Stimulated activated CD4-positive, alpha-beta T cell treated with anti-CD3 and anti-CD28 coated beads, Interleukin-1b, Interleukin-23, amount 100 ng/mL, for 24 hours (primary cell): ENCODE data around the gene PCDHA7.
"Not testable (repeated sequence)": the region's sequence is repeated elsewhere in the genome, so short reads cannot be mapped to it uniquely, and the experiment has no call there.

Experiments used
- DNase-seq, 4 experiments: peaks; one replicate each; pipeline ENCODE4 v3.0.0-alpha.2; 2020; ENCODE audit warnings: low read depth in 4 of 4, low spot score in 1 of 4

Gene PCDHA7, protein sequence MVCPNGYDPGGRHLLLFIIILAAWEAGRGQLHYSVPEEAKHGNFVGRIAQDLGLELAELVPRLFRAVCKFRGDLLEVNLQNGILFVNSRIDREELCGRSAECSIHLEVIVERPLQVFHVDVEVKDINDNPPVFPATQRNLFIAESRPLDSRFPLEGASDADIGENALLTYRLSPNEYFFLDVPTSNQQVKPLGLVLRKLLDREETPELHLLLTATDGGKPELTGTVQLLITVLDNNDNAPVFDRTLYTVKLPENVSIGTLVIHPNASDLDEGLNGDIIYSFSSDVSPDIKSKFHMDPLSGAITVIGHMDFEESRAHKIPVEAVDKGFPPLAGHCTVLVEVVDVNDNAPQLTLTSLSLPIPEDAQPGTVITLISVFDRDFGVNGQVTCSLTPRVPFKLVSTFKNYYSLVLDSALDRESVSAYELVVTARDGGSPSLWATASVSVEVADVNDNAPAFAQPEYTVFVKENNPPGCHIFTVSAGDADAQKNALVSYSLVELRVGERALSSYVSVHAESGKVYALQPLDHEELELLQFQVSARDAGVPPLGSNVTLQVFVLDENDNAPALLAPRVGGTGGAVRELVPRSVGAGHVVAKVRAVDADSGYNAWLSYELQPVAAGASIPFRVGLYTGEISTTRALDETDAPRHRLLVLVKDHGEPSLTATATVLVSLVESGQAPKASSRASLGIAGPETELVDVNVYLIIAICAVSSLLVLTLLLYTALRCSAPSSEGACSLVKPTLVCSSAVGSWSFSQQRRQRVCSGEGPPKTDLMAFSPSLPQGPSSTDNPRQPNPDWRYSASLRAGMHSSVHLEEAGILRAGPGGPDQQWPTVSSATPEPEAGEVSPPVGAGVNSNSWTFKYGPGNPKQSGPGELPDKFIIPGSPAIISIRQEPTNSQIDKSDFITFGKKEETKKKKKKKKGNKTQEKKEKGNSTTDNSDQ

DNA sequence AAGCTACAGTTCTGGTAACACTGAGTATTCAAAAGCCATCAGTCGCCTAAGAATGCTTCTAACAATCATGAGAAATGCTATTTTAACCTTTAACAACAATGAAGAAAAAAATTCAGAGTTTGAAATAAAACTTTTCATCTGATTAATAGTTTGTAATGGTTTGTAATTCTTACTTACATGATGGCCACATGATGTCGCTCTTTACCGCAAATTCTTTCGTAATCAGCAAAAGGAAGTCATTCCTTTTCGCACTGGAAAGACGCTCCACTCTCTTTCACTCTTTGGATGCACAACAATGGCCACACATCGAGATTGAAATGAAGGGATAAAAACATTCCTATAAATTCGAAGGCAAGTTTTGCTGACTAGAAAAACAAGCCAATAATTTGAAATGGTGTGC is at the start of gene PCDHA7:
Gene PCDHA7 (plus strand): TSS at position 277 of the 400 bp plus-strand sequence. CDS start 115 bp downstream, at position 392.
- DNase-seq = no peak

DNA sequence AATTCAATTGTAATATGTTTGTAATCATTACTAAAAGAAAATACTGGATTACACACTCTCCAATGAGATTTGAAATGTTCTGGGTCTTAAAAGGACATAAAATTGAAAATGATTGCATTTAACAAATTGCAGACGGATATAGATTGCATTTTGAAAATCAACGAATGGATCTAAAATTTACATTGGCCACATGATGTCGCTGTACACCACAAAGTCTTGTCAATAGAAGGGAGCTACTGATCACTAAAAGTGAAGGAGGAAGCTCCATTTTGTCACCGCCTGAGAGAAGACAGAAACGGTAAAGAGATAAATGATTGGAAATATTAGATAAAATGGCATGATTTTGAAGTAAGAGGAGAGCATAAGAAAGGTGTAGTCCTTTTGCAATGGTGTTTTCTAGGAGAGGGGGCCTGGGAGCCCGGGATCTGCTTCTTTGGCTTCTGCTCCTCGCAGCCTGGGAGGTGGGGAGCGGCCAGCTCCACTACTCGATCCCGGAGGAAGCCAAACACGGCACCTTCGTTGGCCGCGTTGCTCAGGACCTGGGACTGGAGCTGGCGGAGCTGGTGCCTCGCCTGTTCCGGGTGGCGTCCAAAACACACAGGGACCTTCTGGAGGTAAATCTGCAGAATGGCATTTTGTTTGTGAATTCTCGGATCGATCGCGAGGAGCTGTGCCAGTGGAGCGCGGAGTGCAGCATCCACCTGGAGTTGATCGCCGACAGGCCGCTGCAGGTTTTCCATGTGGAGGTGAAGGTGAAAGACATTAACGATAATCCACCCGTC is 48.0 kb upstream of the PCDHA7 start, which contains the start of gene PCDHA1:
Gene PCDHA1 (plus strand): TSS at position 236 of the 782 bp plus-strand sequence.
- no peak for DNase-seq

DNA sequence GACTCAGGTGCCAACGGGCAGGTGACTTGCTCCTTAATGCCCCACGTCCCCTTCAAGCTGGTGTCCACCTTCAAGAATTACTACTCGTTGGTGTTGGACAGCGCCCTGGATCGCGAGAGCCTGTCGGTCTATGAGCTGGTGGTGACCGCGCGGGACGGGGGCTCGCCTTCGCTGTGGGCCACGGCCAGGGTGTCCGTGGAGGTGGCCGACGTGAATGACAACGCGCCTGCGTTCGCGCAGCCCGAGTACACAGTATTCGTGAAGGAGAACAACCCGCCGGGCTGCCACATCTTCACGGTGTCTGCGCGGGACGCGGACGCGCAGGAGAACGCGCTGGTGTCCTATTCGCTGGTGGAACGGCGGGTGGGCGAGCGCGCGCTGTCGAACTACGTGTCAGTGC is 46.6 kb upstream of the PCDHA7 start:
- not testable (repeated sequence) for DNase-seq

- DNase-seq = not testable (repeated sequence)
These were observed 46.1 kb upstream of the PCDHA7 start for GRCh38 chr5:140787849-140788504.

DNA sequence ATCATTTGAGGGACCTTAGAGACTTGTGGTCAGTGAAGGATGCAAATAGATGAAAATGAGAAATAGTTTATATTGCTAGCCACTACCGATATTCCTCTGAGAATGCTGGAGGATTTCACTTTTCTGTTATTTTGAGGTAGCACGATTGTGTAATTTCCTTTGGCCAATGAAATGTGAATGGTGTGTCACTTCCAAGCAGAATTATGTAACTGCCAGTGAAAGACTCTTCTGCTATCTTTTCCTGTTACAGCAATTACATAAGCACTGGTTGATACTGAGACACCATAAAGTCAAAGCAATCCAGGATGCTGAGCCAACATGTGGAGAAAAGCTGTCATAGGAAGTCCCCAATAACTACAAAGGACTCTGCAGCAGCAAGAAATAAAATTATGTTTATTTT is 43.0 kb upstream of the PCDHA7 start:
- no peak for DNase-seq

DNA sequence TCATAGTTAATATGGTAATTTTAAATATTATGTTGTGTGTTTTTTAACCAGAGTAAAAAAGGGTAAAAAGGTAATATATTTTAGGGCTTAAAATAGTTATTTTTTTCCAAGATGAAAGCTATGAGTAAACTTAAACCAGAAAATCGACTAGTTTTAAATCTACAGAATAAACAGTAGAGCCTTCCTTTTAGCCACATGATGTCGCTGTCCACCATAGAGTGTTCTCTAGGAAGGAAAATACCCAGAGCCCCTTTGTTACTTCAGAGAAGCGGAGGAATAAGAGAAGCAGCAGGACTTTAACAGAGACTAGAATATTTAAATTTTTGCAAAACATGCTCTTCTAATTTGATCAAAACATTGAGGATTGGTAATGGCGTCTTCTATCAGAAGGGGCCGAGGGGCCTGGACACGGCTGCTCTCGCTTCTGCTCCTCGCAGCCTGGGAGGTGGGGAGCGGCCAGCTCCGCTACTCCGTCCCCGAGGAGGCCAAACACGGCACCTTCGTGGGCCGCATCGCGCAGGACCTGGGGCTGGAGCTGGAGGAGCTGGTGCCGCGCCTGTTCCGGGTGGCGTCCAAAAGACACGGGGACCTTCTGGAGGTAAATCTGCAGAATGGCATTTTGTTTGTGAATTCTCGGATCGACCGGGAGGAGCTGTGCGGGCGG is 39.3 kb upstream of the PCDHA7 start, which contains the start of gene PCDHA2:
Gene PCDHA2 (plus strand): TSS at position 258 of the 664 bp plus-strand sequence.
- no peak for DNase-seq

DNA sequence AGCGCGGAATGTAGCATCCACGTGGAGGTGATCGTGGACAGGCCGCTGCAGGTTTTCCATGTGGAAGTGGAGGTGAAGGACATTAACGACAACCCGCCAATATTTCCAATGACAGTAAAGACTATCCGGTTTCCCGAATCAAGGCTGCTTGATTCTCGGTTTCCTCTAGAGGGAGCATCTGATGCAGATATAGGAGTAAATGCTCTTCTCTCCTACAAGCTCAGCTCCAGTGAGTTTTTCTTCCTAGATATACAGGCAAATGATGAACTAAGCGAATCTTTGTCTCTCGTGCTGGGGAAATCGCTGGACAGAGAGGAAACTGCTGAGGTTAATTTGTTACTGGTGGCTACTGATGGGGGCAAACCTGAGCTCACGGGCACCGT is 38.8 kb upstream of the PCDHA7 start:
- no peak for DNase-seq

DNA sequence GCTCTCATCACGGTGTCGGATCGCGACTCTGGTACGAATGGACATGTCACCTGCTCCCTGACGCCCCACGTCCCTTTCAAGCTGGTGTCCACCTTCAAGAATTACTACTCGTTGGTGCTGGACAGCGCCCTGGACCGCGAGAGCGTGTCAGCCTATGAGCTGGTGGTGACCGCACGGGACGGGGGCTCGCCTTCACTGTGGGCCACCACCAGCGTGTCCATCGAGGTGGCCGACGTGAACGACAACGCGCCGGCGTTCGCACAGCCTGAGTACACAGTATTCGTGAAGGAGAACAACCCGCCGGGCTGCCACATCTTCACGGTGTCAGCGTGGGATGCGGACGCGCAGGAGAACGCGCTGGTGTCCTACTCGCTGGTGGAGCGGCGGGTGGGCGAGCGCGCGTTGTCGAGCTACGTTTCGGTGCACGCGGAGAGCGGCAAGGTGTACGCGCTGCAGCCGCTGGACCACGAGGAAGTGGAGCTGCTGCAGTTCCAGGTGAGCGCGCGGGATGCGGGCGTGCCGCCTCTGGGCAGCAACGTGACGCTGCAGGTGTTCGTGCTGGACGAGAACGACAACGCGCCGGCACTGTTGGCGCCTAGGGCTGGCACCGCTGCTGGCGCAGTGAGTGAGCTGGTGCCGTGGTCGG is 37.9 kb upstream of the PCDHA7 start:
- not testable (repeated sequence) for DNase-seq

GRCh38 chr5:140796718-140797095 is 37.4 kb upstream of the PCDHA7 start:
- no peak for DNase-seq

DNA sequence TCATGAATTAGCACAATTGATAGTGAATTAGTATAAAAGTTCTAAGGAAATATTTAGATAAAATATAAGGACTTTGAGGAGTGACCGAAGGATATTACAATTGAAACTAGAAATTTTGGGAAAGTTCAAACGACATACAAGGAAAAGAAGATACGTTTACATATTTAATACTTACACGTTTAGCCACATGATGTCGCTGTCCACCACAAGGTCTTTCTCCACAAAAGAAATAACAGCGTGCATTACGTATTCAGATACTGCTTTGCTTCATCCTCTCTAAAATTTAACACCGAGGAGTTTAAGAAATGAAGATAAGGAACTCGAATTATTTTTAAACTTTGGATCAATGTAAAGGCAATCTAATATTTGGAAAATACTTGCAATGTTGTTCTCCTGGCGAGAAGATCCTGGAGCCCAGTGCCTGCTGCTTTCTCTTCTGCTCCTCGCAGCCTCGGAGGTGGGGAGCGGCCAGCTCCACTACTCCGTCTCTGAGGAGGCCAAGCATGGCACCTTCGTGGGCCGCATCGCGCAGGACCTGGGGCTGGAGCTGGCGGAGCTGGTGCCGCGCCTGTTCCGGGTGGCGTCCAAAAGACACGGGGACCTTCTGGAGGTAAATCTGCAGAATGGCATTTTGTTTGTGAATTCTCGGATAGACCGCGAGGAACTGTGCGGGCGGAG is 33.1 kb upstream of the PCDHA7 start, which contains the start of gene PCDHA3:
Gene PCDHA3 (plus strand): TSS at position 242 of the 678 bp plus-strand sequence.
- DNase-seq = no peak

GRCh38 chr5:140801494-140801841 is 32.6 kb upstream of the PCDHA7 start:
- DNase-seq = no peak

DNA sequence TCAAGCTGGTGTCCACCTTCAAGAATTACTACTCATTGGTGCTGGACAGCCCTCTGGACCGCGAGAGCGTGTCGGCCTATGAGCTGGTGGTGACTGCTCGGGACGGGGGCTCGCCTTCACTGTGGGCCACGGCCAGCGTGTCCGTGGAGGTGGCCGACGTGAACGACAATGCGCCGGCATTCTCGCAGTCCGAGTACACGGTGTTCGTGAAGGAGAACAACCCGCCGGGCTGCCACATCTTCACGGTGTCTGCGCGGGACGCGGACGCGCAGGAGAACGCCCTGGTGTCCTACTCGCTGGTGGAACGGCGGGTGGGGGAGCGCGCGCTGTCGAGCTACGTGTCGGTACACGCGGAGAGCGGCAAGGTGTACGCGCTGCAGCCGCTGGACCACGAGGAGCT is 31.7 kb upstream of the PCDHA7 start:
- not testable (repeated sequence) for DNase-seq

- DNase-seq = no peak
These were observed 31.2 kb upstream of the PCDHA7 start for GRCh38 chr5:140802781-140803271.

- DNase-seq = no peak
These were observed 27.0 kb upstream of the PCDHA7 start, which contains the start of gene PCDHA4 for GRCh38 chr5:140806834-140807775. Gene PCDHA4 (plus strand): TSS chr5:140807068.

- not testable (repeated sequence) for DNase-seq
These were observed 25.7 kb upstream of the PCDHA7 start for GRCh38 chr5:140808241-140808888.

GRCh38 chr5:140808889-140809291 is 25.2 kb upstream of the PCDHA7 start:
- DNase-seq = no peak
